ENCODE measurements around the gene UNC5B.
A peak's percentile ranks its signal among the peaks of the same experiment; 100 is the strongest.

UNC5B gene

DNA sequence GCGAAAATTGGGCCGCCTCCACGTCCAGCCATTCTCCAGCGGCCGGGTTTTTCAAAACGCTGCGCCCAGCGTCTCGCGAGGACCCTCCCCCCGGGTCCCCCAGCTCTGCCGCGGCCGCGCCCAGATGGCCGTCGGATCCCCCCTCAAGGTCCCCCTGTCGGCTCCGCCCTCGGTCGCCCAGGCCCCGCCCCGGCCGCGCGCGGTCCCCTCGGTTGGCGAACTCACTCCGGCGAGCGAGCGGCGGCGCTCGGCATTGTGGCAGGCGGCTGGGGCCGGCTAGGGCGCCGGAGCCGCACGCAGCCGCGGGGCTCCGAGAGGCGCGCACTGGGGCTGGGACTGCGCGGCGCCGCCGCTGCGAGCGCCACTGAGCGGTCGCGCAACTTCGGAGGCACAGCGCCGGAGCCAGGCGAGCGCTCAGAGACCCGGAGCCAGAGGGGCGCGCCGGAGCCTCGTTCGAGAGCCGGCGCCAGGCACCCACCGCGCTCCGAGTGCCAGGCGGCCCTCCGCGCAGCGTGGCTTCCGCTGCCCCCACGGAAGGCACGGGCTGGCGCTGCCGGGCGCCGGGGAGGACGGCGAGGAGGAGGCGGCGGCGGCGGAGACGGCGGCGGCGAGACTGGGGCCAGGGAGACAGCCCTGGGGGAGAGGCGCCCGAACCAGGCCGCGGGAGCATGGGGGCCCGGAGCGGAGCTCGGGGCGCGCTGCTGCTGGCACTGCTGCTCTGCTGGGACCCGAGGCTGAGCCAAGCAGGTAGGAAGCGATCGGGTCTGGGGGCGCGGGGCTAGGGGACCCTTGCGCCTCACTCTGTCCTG is at the start of gene UNC5B:
Gene UNC5B (plus strand): TSS at position 253 of the 809 bp plus-strand sequence. CDS start 416 bp downstream, at position 669.
- peak; percentile 90 for DNase-seq (ENCODE audit: low spot score)

DNA sequence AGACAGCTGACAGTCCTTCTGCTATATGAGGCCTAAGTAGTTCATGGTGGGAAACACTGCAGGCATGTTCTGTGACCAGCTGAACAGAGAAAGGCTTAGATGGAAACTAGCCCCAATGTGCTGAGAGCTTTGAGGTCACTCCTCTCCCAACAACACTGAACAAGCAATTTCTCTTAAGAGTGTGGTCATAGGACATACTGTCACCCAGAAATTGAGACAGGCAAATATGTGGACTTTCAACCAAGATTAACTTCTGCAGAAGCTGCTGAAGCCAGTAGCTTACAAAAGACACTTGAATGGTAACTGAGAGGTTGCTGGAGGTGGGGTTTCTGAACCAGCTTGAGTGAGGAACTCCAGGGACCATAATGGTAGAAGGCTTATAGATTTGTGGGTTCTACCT is 38.9 kb upstream of the UNC5B start:
- no peak for DNase-seq (ENCODE audit: low spot score)

DNA sequence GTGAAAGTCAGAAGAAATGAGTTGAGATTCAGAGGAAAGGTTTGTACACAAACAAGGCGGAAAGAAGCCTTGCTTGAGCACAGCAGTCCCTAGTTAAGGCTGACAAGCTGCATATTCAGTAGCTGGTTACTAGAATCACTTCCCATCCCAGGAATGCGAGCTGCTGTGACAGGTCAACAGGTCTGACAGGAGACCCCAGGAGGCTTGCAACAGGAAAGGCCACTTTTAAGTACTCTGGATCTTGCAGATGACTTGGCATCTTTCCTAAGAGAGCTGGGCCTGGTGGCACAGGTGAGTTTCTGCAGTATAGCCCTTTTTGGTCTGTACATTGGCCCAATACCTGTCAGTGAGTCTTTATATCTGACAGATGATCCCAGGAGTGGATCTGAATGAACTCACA is 35.7 kb upstream of the UNC5B start:
- peak; percentile 65 for DNase-seq (ENCODE audit: low spot score)

DNA sequence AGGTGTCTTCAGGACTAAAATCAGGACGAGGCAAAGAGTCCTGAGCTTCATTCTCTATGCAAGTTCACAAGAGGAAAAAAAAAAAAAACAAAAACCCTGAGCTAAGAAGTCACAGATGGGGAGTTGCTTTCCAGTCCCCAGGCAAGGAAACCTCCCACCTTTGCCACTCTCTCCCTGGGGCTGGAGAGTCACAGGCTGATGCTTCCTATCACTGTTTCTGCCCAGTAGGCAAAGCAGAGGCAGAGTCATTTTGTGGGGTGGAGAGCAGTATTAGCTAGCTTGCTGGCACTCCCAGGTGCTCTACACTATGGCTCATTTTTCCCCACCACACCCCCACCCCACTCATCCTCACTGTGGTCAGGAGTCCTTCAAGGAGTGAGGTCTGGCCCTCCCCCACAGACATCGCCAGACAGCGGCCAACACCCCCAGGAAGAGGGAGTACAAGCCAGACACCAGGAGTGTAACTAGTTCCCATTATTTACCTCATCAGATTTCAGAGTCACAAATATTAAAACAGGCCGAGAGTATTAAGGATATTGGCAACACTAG is 34.6 kb upstream of the UNC5B start:
- DNase-seq (ENCODE audit: low spot score) = no peak

DNA sequence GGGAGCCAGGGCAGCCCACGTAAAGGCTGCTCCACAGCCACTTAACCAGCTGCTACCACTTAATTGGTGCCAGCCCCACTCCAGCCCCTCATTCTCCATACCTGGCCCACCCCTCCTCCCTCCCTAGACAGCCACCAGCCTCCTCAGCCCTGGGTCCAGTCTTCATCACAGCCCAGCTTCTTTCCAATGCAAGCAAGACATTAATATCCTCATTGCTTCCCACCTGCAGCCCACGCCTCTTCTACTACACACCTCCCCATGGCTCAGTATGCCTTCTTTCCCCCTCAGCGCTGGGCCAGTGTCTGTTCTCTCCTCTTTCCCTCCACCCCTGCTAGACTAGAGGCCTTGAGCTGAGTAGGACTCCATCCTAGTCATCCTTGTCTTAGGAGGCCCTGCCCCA is 33.5 kb upstream of the UNC5B start:
- DNase-seq (ENCODE audit: low spot score) = no peak

DNA sequence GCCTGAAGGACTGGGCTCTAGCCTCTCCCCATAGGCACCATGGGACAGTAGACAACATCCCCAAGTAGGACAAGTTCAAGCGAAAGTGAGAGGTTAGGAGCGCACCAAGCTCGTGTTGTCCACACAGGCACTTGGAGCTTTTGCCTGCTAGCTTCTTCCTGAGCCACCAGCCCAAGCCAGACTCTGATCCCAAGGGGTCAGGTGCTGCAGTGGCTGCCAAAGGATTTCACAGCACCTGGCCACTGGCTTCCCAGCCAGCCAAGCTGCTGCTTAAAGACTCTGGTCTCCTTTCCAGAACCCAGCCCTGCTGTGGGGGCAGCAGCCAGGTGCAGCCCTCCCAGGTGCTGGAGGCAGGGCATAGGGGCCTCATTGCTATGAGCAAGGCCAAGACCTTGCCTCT is 33.0 kb upstream of the UNC5B start:
- DNase-seq (ENCODE audit: low spot score) = no peak

DNA sequence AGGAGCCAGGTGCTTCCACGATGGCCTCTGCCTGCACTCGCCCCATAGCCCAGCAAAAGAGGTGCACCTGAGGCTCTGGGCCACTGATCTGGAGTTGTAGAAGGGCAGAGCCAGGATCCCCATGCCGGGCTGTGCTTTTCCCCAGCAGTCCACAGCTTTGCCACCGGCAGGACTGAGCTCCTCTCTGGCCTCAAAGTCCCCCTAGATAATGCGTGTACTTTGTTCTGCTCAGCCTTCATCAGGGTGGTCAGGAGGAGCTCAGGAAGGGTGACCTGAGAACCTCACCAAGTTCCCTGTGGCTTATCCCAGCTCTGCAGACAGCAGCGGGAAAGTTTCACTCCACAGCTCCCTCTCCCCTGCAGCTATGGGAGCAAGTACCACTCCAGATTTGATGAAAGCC is 27.9 kb upstream of the UNC5B start:
- no peak for DNase-seq (ENCODE audit: low spot score)

DNA sequence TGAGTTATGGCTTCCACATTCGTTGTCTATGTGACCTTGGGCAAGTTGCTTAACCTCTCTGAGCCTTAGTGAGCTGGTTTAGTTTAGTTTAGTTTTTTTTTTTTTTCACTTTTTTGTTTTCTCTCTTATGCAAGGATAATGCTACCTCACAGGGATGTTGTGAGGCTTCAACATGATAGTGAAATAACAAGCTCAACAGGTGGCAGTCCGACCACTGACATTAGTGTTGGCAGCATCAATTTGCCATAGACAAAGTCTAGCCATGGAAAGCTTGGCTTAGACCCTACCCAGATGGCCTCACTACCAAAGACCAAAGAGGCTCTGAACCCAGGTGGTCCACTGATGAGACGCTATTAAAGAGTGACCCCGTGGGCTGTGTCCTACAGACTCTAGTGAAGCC is 27.2 kb upstream of the UNC5B start:
- DNase-seq (ENCODE audit: low spot score) = no peak

DNA sequence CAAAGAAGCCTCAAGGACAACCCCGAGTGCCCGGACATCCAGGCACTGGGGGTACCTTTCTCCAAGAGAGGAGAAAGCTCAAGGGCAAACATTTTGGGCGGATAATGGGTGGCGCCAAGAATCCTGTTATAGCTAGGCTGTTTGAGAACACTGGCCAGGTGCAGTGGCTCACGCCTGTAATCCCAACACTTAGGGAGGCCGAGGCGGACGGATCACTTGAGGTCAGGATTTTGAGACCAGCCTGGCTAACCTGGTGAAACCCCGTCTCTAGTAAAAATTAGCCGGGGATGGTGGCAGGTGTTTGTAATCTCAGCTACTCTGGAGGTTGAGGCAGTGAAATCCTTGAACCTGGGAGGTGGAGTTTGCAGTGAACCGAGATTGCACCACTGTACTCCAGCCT is 25.2 kb upstream of the UNC5B start:
- DNase-seq (ENCODE audit: low spot score) = no peak

DNA sequence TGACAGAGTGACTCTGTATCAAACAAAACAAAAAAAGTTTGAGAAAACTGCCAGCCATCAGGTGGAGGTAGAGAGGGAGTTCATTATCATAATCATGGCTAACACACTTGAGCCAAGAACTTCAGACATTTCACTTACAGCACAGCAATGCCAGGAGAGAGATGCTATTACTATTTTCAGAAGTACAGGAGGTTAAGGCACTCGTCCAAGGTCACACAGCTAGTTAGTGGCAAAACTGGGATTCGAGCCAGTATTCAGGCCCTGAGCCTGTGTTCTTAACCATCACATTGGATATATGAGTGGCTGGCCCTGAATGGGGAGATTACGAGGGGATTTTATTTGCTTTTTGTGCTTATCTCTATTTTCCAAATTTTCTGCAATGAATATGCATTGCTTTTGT is 24.8 kb upstream of the UNC5B start:
- DNase-seq (ENCODE audit: low spot score) = no peak

DNA sequence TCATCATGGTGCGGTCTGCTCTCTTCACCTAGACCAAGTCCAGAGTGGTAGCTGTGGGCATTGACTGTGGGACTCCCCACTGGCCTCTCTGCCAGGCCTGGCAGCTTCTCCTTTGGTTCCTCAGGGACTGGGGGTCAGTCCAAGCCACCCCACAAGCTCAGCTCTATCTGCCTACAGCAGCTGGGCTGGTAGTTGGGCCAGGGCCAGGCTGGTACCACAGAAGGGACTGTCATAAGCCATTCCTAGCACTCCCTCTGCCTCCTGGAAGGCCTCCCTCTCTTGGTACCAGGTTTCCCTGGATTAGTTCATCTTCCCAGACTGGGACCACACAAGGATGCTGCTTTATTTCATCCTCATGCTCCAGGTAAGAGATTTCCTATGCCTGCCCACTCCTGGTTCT is 24.2 kb upstream of the UNC5B start:
- no peak for DNase-seq (ENCODE audit: low spot score)

DNA sequence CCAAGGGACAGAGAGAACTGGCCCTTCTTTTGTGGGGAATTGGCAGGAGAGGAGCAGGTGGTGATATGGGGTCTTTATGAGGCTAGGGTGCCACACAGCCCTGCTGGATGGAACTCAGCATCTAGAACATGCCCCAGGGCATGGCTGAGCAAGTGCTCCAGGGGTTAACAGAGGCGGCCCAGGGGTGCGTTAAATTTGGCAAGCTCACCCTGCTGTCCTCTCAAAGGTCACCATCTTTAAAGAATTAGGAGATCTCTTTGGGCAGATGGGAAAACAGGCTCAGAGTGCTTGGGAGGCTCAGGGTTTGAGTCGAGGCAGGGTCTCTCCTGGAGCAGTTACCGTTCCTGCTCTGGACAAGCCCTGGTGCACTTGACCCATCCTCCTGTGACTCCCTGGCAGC is 21.4 kb upstream of the UNC5B start:
- no peak for DNase-seq (ENCODE audit: low spot score)

DNA sequence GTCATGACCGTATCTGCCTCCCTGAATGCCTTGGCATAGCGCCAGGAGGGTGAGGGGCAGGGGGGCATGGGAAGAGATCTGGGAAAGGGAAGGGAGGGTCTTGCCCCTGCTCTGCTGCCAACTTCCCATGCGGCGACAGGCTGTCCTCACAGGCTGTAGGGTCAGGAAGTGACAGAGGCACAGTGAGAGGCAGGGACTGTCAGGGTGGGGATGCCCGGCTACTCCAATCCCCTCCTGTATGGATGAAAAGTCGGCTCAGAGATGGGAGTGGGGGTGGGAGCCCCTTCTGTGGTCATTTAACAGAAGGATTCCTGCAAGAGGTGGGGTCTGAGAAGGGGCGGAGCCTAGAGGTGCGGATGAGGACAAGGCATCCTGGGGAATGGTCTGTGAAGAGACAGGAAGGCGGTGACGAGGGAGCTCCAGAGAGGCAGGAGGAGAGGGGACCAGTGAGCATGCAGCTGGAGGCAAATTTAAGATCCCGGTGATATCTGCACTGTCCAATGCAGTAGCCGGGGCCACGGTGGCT is 20.8 kb upstream of the UNC5B start:
- DNase-seq (ENCODE audit: low spot score) = peak; percentile 50

DNA sequence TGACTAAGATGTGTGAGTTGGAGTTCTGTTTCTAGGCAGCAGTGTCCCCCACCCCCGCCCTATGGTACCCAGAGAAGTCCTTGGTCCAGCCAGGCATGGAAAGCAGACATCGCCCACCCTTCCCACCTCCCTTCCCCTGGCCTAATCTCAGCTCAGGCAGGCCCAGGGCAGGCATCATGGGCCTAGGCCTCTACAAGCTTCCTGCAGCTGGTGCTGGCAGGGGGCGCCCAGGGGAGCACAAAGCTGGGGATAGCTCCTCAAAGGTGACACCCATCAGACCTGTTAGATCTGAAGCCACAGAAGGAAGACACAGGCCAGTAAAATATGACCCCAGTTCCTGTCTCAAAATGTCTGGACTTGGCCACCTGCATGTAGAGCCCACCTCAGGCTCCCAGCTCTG is 18.9 kb upstream of the UNC5B start:
- no peak for DNase-seq (ENCODE audit: low spot score)

DNA sequence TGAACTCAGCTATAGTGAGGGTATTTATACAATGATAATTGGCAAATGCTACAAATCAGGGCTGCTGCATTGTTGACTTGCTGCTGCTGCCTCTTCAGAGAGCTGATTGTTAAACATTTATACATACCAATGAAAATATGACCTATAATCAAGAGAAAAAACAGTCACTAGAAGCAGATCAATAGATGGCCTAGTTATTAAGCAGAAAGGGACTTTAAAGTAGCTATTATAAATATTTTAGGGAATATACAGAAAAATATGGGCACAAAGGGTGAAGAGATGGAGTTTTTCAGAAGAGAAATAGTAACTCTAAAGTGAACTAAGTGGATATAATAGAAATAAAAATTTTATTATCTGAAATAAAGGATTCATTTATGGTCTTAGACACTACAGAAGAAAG is 14.4 kb upstream of the UNC5B start:
- no peak for DNase-seq (ENCODE audit: low spot score)

DNA sequence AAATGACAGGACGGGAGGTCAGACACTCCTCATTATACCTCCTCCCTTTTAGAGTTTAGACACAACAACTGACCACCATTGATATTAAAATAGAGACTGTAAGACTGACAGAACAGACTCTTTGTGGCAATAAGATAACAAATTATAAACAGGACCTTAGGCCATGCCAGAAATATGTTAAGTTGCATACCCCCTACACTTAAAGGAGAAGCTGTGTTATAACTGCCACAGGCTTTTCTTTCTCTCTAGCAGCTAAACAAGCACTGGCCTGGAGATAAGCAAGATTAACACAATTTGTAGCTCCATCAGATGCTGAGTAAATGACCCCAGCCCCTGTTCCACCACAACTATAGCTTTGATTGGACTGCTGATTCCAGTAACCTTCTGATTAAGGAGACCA is 10.5 kb upstream of the UNC5B start:
- DNase-seq (ENCODE audit: low spot score) = no peak

DNA sequence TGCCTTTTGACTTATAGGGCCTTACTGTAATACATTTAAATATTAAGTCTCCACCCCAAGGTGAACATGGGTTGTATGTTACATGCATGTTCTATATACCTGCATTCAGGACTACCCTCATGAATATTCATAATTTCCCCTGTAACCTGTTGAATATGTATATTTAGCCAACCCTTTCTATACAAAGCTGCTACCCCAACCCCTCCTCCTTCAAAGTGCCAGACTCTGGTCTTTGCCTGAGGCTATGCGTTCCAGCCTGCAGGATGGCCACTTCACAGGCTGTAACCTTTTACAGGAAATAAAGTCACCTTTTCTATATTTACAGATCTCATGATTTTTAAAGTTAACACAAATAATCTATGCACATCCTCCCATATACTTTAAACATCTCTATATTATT is 10.1 kb upstream of the UNC5B start:
- DNase-seq (ENCODE audit: low spot score) = no peak

DNA sequence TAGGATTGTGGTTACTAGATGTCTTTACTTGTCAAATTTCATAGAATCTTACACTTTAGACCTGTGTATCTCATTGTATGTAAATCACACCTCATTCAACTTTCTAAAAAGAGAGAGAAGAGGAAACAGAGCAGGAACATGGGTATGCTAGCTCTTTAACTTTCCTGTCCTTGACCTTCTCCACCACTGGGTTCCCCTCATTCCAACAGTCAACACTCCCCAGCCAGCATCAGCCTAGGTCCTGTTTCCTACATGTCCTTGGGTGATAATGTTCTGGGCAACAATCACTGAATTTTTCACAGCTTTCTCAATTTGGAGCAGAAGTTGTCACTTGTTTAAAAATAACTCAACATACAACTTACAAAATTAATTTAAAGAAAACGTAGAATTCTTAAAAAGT is 9.2 kb upstream of the UNC5B start:
- DNase-seq (ENCODE audit: low spot score) = no peak

DNA sequence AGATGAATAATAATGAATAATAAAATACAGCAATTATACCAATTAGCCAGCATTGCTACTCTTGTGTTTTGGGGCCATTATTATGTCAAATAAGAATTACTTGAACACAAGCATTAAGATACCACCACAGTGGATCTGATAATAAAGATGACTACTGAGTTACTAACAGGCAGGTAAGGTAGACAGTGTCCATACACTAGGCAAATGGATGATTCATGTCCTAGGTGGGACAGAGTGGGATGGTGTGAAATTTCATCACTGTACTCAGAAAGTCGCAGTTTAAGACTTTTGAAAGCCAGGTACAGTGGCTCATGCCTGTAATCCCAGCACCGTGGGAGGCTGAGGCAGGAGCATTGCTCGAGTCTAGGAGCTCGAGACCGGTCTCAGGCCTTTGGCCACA is 8.7 kb upstream of the UNC5B start:
- DNase-seq (ENCODE audit: low spot score) = no peak

DNA sequence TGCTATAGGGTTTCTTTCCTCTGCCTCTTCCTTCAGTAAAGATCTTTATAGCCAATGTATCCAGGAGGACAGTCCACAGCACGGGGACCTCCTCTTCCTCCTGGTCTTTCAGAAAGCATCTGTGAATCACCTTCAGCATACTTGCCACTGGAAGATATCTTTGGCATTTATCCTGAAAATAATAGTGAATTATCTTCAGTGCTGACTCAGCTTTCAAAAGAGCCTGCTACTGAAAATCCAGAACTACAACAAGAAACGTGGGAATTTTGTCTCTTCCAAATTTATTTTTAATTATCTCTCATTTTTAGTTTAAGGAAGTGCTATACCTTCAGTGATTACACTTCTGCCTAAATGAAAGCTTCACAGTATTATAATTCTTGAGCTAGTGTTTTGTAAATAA is 7.6 kb upstream of the UNC5B start:
- no peak for DNase-seq (ENCODE audit: low spot score)

DNA sequence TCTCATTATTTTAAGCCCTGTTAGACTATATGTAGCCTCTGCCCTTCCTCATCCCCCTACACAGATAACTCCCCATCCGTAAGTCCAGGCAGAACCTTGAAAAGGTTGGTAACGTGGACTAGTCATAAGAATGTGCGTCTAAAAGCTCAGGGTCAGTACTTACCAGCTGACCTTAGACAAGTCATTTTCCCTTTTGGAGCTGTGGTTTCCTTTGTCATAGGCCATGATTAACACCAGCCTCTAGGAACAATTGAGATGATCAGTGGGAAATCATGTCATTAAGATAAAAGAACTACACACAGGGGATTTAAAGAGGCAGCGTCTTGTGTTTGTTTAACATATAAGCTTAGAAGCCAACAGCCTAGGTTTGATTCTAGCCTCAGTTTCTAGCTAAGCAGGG is 6.9 kb upstream of the UNC5B start:
- DNase-seq (ENCODE audit: low spot score) = no peak

DNA sequence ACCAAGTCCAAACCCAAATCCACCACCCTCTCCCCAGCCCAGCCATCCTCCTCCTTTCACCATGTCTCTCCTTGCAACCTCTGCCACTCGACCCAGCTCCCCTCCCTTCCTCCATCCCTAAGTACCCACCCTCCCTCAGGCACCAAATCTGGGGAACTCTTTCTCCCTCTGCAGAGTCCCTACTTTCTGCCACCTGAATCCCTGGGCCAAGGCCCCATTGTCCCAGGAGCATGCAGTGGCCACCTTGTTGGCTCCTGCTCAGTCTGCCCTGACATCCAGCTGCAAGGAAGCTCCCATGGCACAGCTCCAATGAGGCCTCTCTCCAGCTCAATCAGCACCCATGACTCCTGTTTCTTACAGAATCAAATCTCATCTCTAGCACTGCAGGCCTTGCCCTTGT is 5.5 kb upstream of the UNC5B start:
- DNase-seq (ENCODE audit: low spot score) = no peak

DNA sequence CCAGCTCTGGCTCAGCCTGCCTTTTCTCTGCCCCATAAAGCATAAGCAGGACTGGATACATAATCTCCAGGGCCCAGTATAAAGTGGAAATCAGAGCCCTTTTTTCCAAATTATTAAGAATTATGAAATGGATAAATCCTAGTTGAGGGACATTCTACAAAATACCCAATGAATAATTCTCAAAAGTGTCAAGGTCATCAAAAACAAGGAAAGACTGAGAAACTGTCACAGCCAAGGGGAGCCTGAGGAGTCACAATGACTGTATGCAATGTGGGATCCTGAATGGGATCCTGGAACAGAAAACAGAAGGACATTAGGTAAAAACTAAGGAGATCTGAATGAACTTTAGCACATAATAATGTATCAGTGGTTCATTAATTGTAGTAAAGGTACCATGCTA is 4.8 kb upstream of the UNC5B start:
- DNase-seq (ENCODE audit: low spot score) = no peak

DNA sequence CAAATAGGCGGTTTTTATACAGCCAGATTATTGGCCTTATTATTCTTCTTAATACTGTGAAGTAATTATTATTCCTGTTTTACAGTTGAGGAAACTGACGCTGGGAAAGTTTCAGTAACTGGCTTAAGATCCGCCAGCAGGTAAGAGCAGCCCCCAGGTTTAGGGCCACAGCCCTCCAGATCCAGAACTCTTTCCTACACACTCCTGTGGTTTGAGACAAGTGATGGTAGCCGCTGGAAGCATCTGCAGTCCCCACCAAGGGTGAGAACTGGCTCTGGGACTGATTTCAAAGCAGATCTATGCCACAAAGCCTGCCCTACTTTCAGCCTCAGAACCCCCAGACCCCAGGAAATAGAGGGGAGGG is 3.0 kb upstream of the UNC5B start:
- no peak for DNase-seq (ENCODE audit: low spot score)
